HEK293T (cell line): ENCODE results near the gene DIP2A.

Source experiments
- BHLHE40 ChIP-seq: fragments of 450-650 bp; IDR thresholded peaks from 2 replicates; pipeline ENCODE4 v1.6.1; 2016; ENCODE audit warnings: mild to moderate bottlenecking, moderate library complexity, borderline replicate concordance
- CTBP1 ChIP-seq: fragments of 450-650 bp; IDR thresholded peaks from 2 replicates; pipeline ENCODE4 v1.6.1; 2016; ENCODE audit warnings: borderline replicate concordance
- ELF4 ChIP-seq: fragments of 450-650 bp; IDR thresholded peaks from 2 replicates; pipeline ENCODE4 v1.6.1; 2017; ENCODE audit warnings: antibody characterized with exemption
- FOXA1 ChIP-seq: fragments of 450-650 bp; IDR thresholded peaks from 2 replicates; pipeline ENCODE4 v1.6.1; 2016; ENCODE audit warnings: mild to moderate bottlenecking
- FOXK2 ChIP-seq: fragments of 450-650 bp; IDR thresholded peaks from 2 replicates; pipeline ENCODE4 v1.6.1; 2016; ENCODE audit warnings: mild to moderate bottlenecking
- FOXM1 ChIP-seq: fragments of 450-650 bp; IDR thresholded peaks from 2 replicates; pipeline ENCODE4 v1.6.1; 2017; ENCODE audit warnings: mild to moderate bottlenecking, borderline replicate concordance
- HDGF ChIP-seq: fragments of 450-650 bp; IDR thresholded peaks from 2 replicates; pipeline ENCODE4 v1.6.1; 2017; ENCODE audit warnings: antibody characterized with exemption, borderline replicate concordance
- L3MBTL2 ChIP-seq: fragments of 450-650 bp; conservative IDR thresholded peaks from 2 replicates; pipeline ENCODE4 v1.6.1; 2016; ENCODE audit warnings: mild to moderate bottlenecking
- LEF1 ChIP-seq: fragments of 450-650 bp; IDR thresholded peaks from 2 replicates; pipeline ENCODE4 v1.6.1; 2017; ENCODE audit warnings: mild to moderate bottlenecking, borderline replicate concordance
- NFRKB ChIP-seq: fragments of 450-650 bp; IDR thresholded peaks from 2 replicates; pipeline ENCODE4 v1.6.1; 2016; ENCODE audit warnings: mild to moderate bottlenecking, moderate library complexity
- SP1 ChIP-seq: fragments of 450-650 bp; IDR thresholded peaks from 2 replicates; pipeline ENCODE4 v1.6.1; 2017
- SUZ12 ChIP-seq: fragments of 450-650 bp; IDR thresholded peaks from 2 replicates; pipeline ENCODE4 v1.6.1; 2016; ENCODE audit warnings: mild to moderate bottlenecking
- TF ChIP-seq, protein P1 (sequence below): fragments of 450-650 bp; IDR thresholded peaks from 2 replicates; pipeline ENCODE4 v1.6.1; 2016

DNA sequence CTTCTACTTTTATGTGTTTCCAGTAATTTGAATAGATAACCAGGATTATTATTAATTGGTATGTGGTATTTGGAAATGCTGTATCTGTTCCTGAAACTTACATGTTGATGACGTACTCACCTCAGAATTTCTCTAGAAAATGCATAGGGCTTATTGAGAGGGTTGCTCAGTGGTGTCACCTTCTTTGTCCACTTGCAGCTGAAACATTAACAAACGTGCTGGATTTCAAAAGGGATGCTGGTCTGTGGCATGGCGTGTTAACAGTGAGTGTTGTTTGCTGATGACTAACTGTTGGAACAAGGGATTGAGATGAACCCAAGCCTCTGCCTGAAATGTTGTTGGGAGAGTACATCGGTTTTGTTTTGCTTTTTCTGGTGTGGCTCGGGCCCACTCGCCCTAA is 78.3 kb downstream of the DIP2A start:
- TF ChIP-seq FOXK2 = no peak
- TF ChIP-seq BHLHE40 = no peak
- no peak for TF ChIP-seq LEF1
- no peak for TF ChIP-seq L3MBTL2
- TF ChIP-seq FOXA1 = no peak
- TF ChIP-seq SUZ12 = no peak
- no peak for TF ChIP-seq SP1
- no peak for TF ChIP-seq ELF4
- TF ChIP-seq, protein P1, sequence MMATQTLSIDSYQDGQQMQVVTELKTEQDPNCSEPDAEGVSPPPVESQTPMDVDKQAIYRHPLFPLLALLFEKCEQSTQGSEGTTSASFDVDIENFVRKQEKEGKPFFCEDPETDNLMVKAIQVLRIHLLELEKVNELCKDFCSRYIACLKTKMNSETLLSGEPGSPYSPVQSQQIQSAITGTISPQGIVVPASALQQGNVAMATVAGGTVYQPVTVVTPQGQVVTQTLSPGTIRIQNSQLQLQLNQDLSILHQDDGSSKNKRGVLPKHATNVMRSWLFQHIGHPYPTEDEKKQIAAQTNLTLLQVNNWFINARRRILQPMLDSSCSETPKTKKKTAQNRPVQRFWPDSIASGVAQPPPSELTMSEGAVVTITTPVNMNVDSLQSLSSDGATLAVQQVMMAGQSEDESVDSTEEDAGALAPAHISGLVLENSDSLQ = no peak
- TF ChIP-seq FOXM1 = no peak
- TF ChIP-seq CTBP1 = no peak
- no peak for TF ChIP-seq HDGF
- no peak for TF ChIP-seq NFRKB
